Loucy (cell line): ENCODE measurements around the gene QRSL1.
A peak's percentile ranks its signal among the peaks of the same experiment; 100 is the strongest.

ENCODE experiments used
- H2AFZ ChIP-seq: fragments of 200-600 bp; sonication (generic); 2 replicates; pipeline ENCODE4 v1.6.0; 2016; ENCODE audit warnings: antibody characterized with exemption, mild to moderate bottlenecking, low read length, moderate library complexity
- H3F3A ChIP-seq: fragments of 200-600 bp; 2 replicates; pipeline ENCODE4 v1.6.0; 2016; ENCODE audit warnings: antibody characterized with exemption, low read depth, mild to moderate bottlenecking
- H3K27me3 ChIP-seq: fragments of 200-600 bp; sonication (generic); 2 replicates; pipeline ENCODE4 v1.6.1; 2014; ENCODE audit warnings: low read length, mild to moderate bottlenecking; ENCODE audit not compliant: insufficient read depth, poor library complexity, severe bottlenecking
- H3K36me3 ChIP-seq: fragments of 200-600 bp; sonication (generic); 2 replicates; pipeline ENCODE4 v1.6.1; 2016; ENCODE audit warnings: low read length; ENCODE audit not compliant: insufficient read depth
- H3K4me1 ChIP-seq: fragments of 200-600 bp; sonication (generic); 2 replicates; pipeline ENCODE4 v1.5.1; 2014; ENCODE audit warnings: low read length, mild to moderate bottlenecking; ENCODE audit not compliant: insufficient read depth, poor library complexity, severe bottlenecking
- H3K4me2 ChIP-seq: fragments of 200-600 bp; sonication (generic); 2 replicates; pipeline ENCODE4 v1.6.0; 2014; ENCODE audit warnings: antibody characterized with exemption, low read length, low read depth, mild to moderate bottlenecking; ENCODE audit not compliant: poor library complexity, severe bottlenecking
- H3K4me3 ChIP-seq: fragments of 200-600 bp; sonication (generic); 2 replicates; pipeline ENCODE4 v1.5.1; 2014; ENCODE audit warnings: low read length, mild to moderate bottlenecking, mixed read lengths; ENCODE audit not compliant: poor library complexity, severe bottlenecking
- H3K79me2 ChIP-seq: fragments of 200-600 bp; sonication (generic); 2 replicates; pipeline ENCODE4 v1.6.1; 2014; ENCODE audit warnings: low read length; ENCODE audit not compliant: insufficient read depth
- H3K9ac ChIP-seq: fragments of 200-600 bp; sonication (generic); 2 replicates; pipeline ENCODE4 v1.6.0; 2014; ENCODE audit warnings: mild to moderate bottlenecking, low read depth, low read length, moderate library complexity; ENCODE audit not compliant: poor library complexity, severe bottlenecking
- H3K9me2 ChIP-seq: fragments of 200-600 bp; sonication (generic); replicated peaks from 2 replicates; pipeline ENCODE4 v1.6.1; 2016; ENCODE audit warnings: low read depth, low read length, mixed read lengths
- H3K9me3 ChIP-seq: fragments of 200-600 bp; sonication (generic); 2 replicates; pipeline ENCODE4 v1.6.1; 2014; ENCODE audit warnings: mild to moderate bottlenecking, antibody characterized with exemption, low read length, low read depth; ENCODE audit not compliant: insufficient read depth
- H4K20me1 ChIP-seq: fragments of 200-600 bp; sonication (generic); 2 replicates; pipeline ENCODE4 v1.6.0; 2014; ENCODE audit warnings: antibody characterized with exemption, low read length, mild to moderate bottlenecking; ENCODE audit not compliant: insufficient read depth, poor library complexity, severe bottlenecking
- CTCF ChIP-seq: fragments of 200-600 bp; sonication (generic); conservative IDR thresholded peaks from 2 replicates; pipeline ENCODE4 v1.5.1; 2014; ENCODE audit warnings: mild to moderate bottlenecking, antibody characterized with exemption, low read length
- EZH2phosphoT487 ChIP-seq: fragments of 200-600 bp; IDR thresholded peaks from 2 replicates; pipeline ENCODE4 v1.6.1; 2018; ENCODE audit warnings: antibody characterized with exemption, mild to moderate bottlenecking, moderate library complexity, borderline replicate concordance

QRSL1 gene

DNA sequence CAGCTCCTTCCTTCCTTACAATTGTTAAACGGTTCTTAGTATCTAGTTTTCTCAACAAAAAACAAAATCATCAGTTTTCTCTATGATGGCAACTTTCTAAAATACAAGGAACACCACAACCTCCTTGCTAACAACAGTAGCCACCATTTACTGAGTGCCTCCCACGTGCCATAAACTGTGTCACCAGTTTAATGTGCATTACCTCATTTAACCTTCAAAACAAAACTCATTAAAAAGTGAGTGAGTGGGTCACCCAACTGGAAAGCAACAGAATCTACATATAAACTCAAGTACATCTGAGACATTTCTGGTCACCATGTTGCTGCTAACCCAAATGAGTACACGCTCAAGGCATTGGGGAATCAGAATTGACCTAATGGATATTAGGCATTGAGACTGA is 11.1 kb upstream of the QRSL1 start:
- Histone ChIP-seq H3K9me3 (no peaks in the 10 kb centered on the region; the same call in 1 of the 2 replicates), H3F3A (no peaks in the 10 kb centered on the region), H3K36me3 (no peaks in the 10 kb centered on the region), H3K4me2 (peak overlapping the region; percentile 69), H4K20me1 (no peaks in the 10 kb centered on the region), H3K4me1 (peaks cover 53% of the 10 kb centered on the region), H3K9ac (no peak overlapping the region), H3K4me3 (no peak overlapping the region), H3K79me2 (no peaks in the 10 kb centered on the region), H2AFZ (no peak overlapping the region), H3K27me3 (no peaks in the 10 kb centered on the region), H3K9me2 (no peaks in the 10 kb centered on the region)
- no peak for TF ChIP-seq EZH2phosphoT487
- no peak for TF ChIP-seq CTCF

- Histone ChIP-seq H3F3A (no peaks in the 10 kb centered on the region), H3K9me2 (no peaks in the 10 kb centered on the region), H2AFZ (no peak overlapping the region), H3K27me3 (no peaks in the 10 kb centered on the region), H3K4me2 (peak overlapping the region; percentile 69), H3K79me2 (no peaks in the 10 kb centered on the region), H3K36me3 (no peaks in the 10 kb centered on the region), H3K9ac (no peak overlapping the region), H3K4me3 (no peak overlapping the region), H4K20me1 (no peaks in the 10 kb centered on the region), H3K4me1 (peaks cover 44% of the 10 kb centered on the region), H3K9me3 (no peaks in the 10 kb centered on the region; the same call in 1 of the 2 replicates)
- TF ChIP-seq EZH2phosphoT487 (no peak), CTCF (no peak)
Measured at GRCh38 chr6:106619223-106619622, 10.2 kb upstream of the QRSL1 start.

- H4K20me1 ChIP-seq: no peaks in the 10 kb centered on the region
- peaks cover 32% of the 10 kb centered on the region for H3K4me1 ChIP-seq
- no peaks in the 10 kb centered on the region for H3F3A ChIP-seq
- H3K36me3 ChIP-seq: no peaks in the 10 kb centered on the region
- no peaks in the 10 kb centered on the region for H3K79me2 ChIP-seq
- no peaks in the 10 kb centered on the region for H3K27me3 ChIP-seq
- no peaks in the 10 kb centered on the region; the same call in 1 of the 2 replicates for H3K9me3 ChIP-seq
- no peak overlapping the region for H2AFZ ChIP-seq
- H3K9me2 ChIP-seq: no peaks in the 10 kb centered on the region
- no peak overlapping the region for H3K4me3 ChIP-seq
- TF ChIP-seq EZH2phosphoT487 (no peak), CTCF (no peak)
- H3K4me2 ChIP-seq: no peak overlapping the region
- no peak overlapping the region for H3K9ac ChIP-seq
Measured at GRCh38 chr6:106620931-106621672, 8.3 kb upstream of the QRSL1 start.
